ENCODE results near the gene RS1. TPM values are rescaled to one million over a fixed set of nuclear protein-coding genes. Genes with fewer than 3 reads are reported as not detected.
A peak's percentile ranks its signal among the peaks of the same experiment; 100 is the strongest.

The RS1 gene
- total RNA-seq, 1 donor from 2014 or later = not detected

GRCh38 chrX:18668071-18668835, 3.7 kb downstream of the RS1 start:
- Mint-ChIP-seq H3K27me3 (ENCODE audit: low read depth, unreplicated experiment) (no peaks in the 10 kb centered on the region), H3K4me1 (ENCODE audit: low read depth, unreplicated experiment) (no peaks in the 10 kb centered on the region), H3K36me3 (ENCODE audit: low read depth, unreplicated experiment) (no peaks in the 10 kb centered on the region), H3K4me3 (ENCODE audit: unreplicated experiment) (no peak overlapping the region), H3K9me3 (ENCODE audit: unreplicated experiment) (no peaks in the 10 kb centered on the region), H3K27ac (ENCODE audit: unreplicated experiment) (no peak overlapping the region)
- Histone ChIP-seq H3K9ac (ENCODE audit: low read length) (no peak overlapping the region), H3K27ac (ENCODE audit: low read depth, low read length) (no peak overlapping the region), H3K9me3 (ENCODE audit: insufficient read depth, low read depth, low read length) (no peaks in the 10 kb centered on the region), H3K4me2 (ENCODE audit: low read length) (no peak overlapping the region), H3K79me2 (ENCODE audit: insufficient read depth, low read length) (no peaks in the 10 kb centered on the region), H2AFZ (ENCODE audit: low read depth, low read length) (no peak overlapping the region), H3K36me3 (ENCODE audit: insufficient read depth, low read length) (no peaks in the 10 kb centered on the region), H3K27me3 (ENCODE audit: insufficient read depth, low read length) (no peaks in the 10 kb centered on the region), H3K4me1 (ENCODE audit: insufficient read depth, low read length) (no peaks in the 10 kb centered on the region), H3K4me3 (ENCODE audit: insufficient read depth, low read depth, low read length) (no peak overlapping the region), H4K20me1 (ENCODE audit: insufficient read depth, low read length) (no peaks in the 10 kb centered on the region)
- TF ChIP-seq CTCF (IDR thresholded peaks at IDR 0.05; ENCODE audit: insufficient read depth, low read depth, low read length) = no peak
- TF ChIP-seq EZH2 (IDR thresholded peaks at IDR 0.05; ENCODE audit: insufficient read depth, low read length) = no peak
- FAIRE-seq = peak; percentile 80
- no peak for DNase-seq (ENCODE audit: low read depth)

- no peaks in the 10 kb centered on the region for H3K4me1 Mint-ChIP-seq (ENCODE audit: low read depth, unreplicated experiment)
- H2AFZ ChIP-seq (ENCODE audit: low read depth, low read length) = no peak overlapping the region
- TF ChIP-seq CTCF (IDR thresholded peaks at IDR 0.05; ENCODE audit: insufficient read depth, low read depth, low read length) (no peak), EZH2 (IDR thresholded peaks at IDR 0.05; ENCODE audit: insufficient read depth, low read length) (no peak)
- H3K36me3 ChIP-seq (ENCODE audit: insufficient read depth, low read length) = no peaks in the 10 kb centered on the region
- H3K27me3 ChIP-seq (ENCODE audit: insufficient read depth, low read length) = no peaks in the 10 kb centered on the region
- H3K4me2 ChIP-seq (ENCODE audit: low read length) = no peak overlapping the region
- H4K20me1 ChIP-seq (ENCODE audit: insufficient read depth, low read length) = no peaks in the 10 kb centered on the region
- no peak overlapping the region for H3K27ac ChIP-seq (ENCODE audit: low read depth, low read length)
- no peak for FAIRE-seq
- no peak overlapping the region for H3K4me3 ChIP-seq (ENCODE audit: insufficient read depth, low read depth, low read length)
- H3K9me3 Mint-ChIP-seq (ENCODE audit: unreplicated experiment) = no peaks in the 10 kb centered on the region
- H3K27ac Mint-ChIP-seq (ENCODE audit: unreplicated experiment) = no peak overlapping the region
- H3K36me3 Mint-ChIP-seq (ENCODE audit: low read depth, unreplicated experiment) = no peaks in the 10 kb centered on the region
- H3K4me1 ChIP-seq (ENCODE audit: insufficient read depth, low read length) = no peaks in the 10 kb centered on the region
- H3K79me2 ChIP-seq (ENCODE audit: insufficient read depth, low read length) = no peaks in the 10 kb centered on the region
- H3K9me3 ChIP-seq (ENCODE audit: insufficient read depth, low read depth, low read length) = no peaks in the 10 kb centered on the region
- no peak for DNase-seq (ENCODE audit: low read depth)
- no peak overlapping the region for H3K4me3 Mint-ChIP-seq (ENCODE audit: unreplicated experiment)
- no peak overlapping the region for H3K9ac ChIP-seq (ENCODE audit: low read length)
- H3K27me3 Mint-ChIP-seq (ENCODE audit: low read depth, unreplicated experiment) = no peaks in the 10 kb centered on the region
These were observed 5.3 kb downstream of the RS1 start for GRCh38 chrX:18666614-18667013.

GRCh38 chrX:18664947-18665346, 7.0 kb downstream of the RS1 start:
- Mint-ChIP-seq H3K4me1 (ENCODE audit: low read depth, unreplicated experiment) (no peaks in the 10 kb centered on the region), H3K36me3 (ENCODE audit: low read depth, unreplicated experiment) (no peaks in the 10 kb centered on the region), H3K4me3 (ENCODE audit: unreplicated experiment) (no peak overlapping the region), H3K27me3 (ENCODE audit: low read depth, unreplicated experiment) (no peaks in the 10 kb centered on the region), H3K9me3 (ENCODE audit: unreplicated experiment) (no peaks in the 10 kb centered on the region), H3K27ac (ENCODE audit: unreplicated experiment) (no peak overlapping the region)
- Histone ChIP-seq H3K4me2 (ENCODE audit: low read length) (no peak overlapping the region), H3K79me2 (ENCODE audit: insufficient read depth, low read length) (no peaks in the 10 kb centered on the region), H3K4me1 (ENCODE audit: insufficient read depth, low read length) (no peaks in the 10 kb centered on the region), H3K36me3 (ENCODE audit: insufficient read depth, low read length) (no peaks in the 10 kb centered on the region), H3K27me3 (ENCODE audit: insufficient read depth, low read length) (no peaks in the 10 kb centered on the region), H3K9me3 (ENCODE audit: insufficient read depth, low read depth, low read length) (no peaks in the 10 kb centered on the region), H3K4me3 (ENCODE audit: insufficient read depth, low read depth, low read length) (no peak overlapping the region), H2AFZ (ENCODE audit: low read depth, low read length) (no peak overlapping the region), H4K20me1 (ENCODE audit: insufficient read depth, low read length) (no peaks in the 10 kb centered on the region), H3K27ac (ENCODE audit: low read depth, low read length) (no peak overlapping the region), H3K9ac (ENCODE audit: low read length) (no peak overlapping the region)
- DNase-seq (ENCODE audit: low read depth) (no peak), FAIRE-seq (no peak)
- TF ChIP-seq EZH2 (IDR thresholded peaks at IDR 0.05; ENCODE audit: insufficient read depth, low read length) (no peak), CTCF (IDR thresholded peaks at IDR 0.05; ENCODE audit: insufficient read depth, low read depth, low read length) (no peak)

Measured in astrocyte (in vitro differentiated cells and primary cell).